DOHH2 (cell line): ENCODE data around the gene FARS2.

Source experiments
- H3F3A ChIP-seq: fragments of 200-600 bp; sonication (generic), shearing (Covaris generic); 2 replicates; pipeline ENCODE4 v1.6.0; 2016; ENCODE audit warnings: antibody characterized with exemption, mild to moderate bottlenecking; ENCODE audit not compliant: control insufficient read depth, insufficient read depth
- H3K27ac ChIP-seq: fragments of 200-600 bp; sonication (generic); 2 replicates; pipeline ENCODE4 v1.5.1; 2014; ENCODE audit warnings: low read depth, mild to moderate bottlenecking, low read length, moderate library complexity
- H3K27me3 ChIP-seq: fragments of 200-600 bp; sonication (generic); 2 replicates; pipeline ENCODE4 v1.6.1; 2014; ENCODE audit warnings: mild to moderate bottlenecking, low read length, mixed read lengths; ENCODE audit not compliant: control insufficient read depth
- H3K36me3 ChIP-seq: fragments of 200-600 bp; sonication (generic); 2 replicates; pipeline ENCODE4 v1.6.1; 2014; ENCODE audit warnings: mild to moderate bottlenecking, low read length, moderate library complexity, mixed read lengths; ENCODE audit not compliant: control insufficient read depth
- H3K4me1 ChIP-seq: fragments of 200-600 bp; sonication (generic); 2 replicates; pipeline ENCODE4 v1.6.1; 2014; ENCODE audit warnings: mild to moderate bottlenecking, low read length, mixed read lengths; ENCODE audit not compliant: control insufficient read depth
- H3K4me2 ChIP-seq: fragments of 200-600 bp; sonication (generic); 2 replicates; pipeline ENCODE4 v1.6.0; 2014; ENCODE audit warnings: mild to moderate bottlenecking, low read length, moderate library complexity
- H3K4me3 ChIP-seq: fragments of 200-600 bp; sonication (generic); 2 replicates; pipeline ENCODE4 v1.5.1; 2014; ENCODE audit warnings: mild to moderate bottlenecking, low read length, mixed read lengths
- H3K79me2 ChIP-seq: fragments of 200-600 bp; sonication (generic); 2 replicates; pipeline ENCODE4 v1.6.1; 2014; ENCODE audit warnings: mild to moderate bottlenecking, low read length, mixed read lengths; ENCODE audit not compliant: control insufficient read depth
- H3K9me2 ChIP-seq: fragments of 200-600 bp; sonication (generic); replicated peaks from 2 replicates; pipeline ENCODE4 v1.6.1; 2014; ENCODE audit warnings: mild to moderate bottlenecking, low read length, mixed read lengths; ENCODE audit not compliant: control insufficient read depth
- H3K9me3 ChIP-seq: fragments of 200-600 bp; sonication (generic); 2 replicates; pipeline ENCODE4 v1.6.1; 2014; ENCODE audit warnings: antibody characterized with exemption, low read length, mixed read lengths; ENCODE audit not compliant: control insufficient read depth, insufficient read depth
- H4K20me1 ChIP-seq: fragments of 200-600 bp; sonication (generic); 2 replicates; pipeline ENCODE4 v1.6.0; 2014; ENCODE audit warnings: low read depth, mild to moderate bottlenecking, antibody characterized with exemption, low read length, moderate library complexity; ENCODE audit not compliant: control insufficient read depth, insufficient read depth
- CTCF ChIP-seq: fragments of 200-600 bp; sonication (generic); IDR thresholded peaks from one replicate; pipeline ENCODE4 v1.5.1; 2014; ENCODE audit warnings: antibody characterized with exemption, mild to moderate bottlenecking, low read depth, low read length; ENCODE audit not compliant: poor library complexity, severe bottlenecking
- EZH2phosphoT487 ChIP-seq: fragments of 200-600 bp; sonication (generic); IDR thresholded peaks from 2 replicates; pipeline ENCODE4 v1.6.1; 2017; ENCODE audit warnings: borderline replicate concordance, mild to moderate bottlenecking, antibody characterized with exemption, low read length, moderate library complexity, mixed read lengths

FARS2 gene

DNA sequence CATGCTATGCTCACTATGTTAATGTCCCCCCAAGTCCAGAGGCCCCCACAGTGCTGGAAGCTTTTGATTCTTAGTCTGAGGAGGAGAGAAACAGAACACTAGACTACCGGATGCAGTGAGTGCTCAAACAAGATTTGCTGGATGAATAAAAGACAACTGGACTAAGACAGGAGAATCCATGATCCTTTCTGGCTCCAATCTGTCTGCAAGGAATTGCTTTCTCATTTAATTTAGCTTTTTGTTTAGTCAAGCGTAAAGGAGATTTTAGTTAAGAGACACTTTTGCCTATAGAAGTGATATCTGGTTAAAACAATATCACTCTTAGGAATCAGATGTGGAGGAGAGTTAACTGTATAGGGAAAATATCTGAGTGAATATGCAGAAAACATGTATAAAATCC lies 14.1 kb upstream of the FARS2 start:
- H3K27ac ChIP-seq = no peak overlapping the region
- H3K27me3 ChIP-seq = no peaks in the 10 kb centered on the region
- peaks cover 49% of the 10 kb centered on the region for H3K79me2 ChIP-seq
- no peaks in the 10 kb centered on the region for H3K9me3 ChIP-seq
- H3F3A ChIP-seq = no peaks in the 10 kb centered on the region
- H3K4me3 ChIP-seq = no peak overlapping the region
- no peaks in the 10 kb centered on the region for H3K9me2 ChIP-seq
- H3K4me1 ChIP-seq = no peaks in the 10 kb centered on the region
- TF ChIP-seq EZH2phosphoT487 = no peak
- TF ChIP-seq CTCF = no peak
- peaks cover under 1% of the 10 kb centered on the region; the same call in 1 of the 2 replicates for H3K36me3 ChIP-seq
- H4K20me1 ChIP-seq = peaks cover 5% of the 10 kb centered on the region
- no peak overlapping the region for H3K4me2 ChIP-seq

GRCh38 chr6:5248302-5249098 lies 12.8 kb upstream of the FARS2 start:
- Histone ChIP-seq H3K27me3 (no peaks in the 10 kb centered on the region), H3K9me3 (no peaks in the 10 kb centered on the region), H3K27ac (no peak overlapping the region), H3F3A (no peaks in the 10 kb centered on the region), H3K4me2 (no peak overlapping the region), H4K20me1 (peaks cover 5% of the 10 kb centered on the region), H3K36me3 (peaks cover 12% of the 10 kb centered on the region), H3K4me3 (no peak overlapping the region), H3K4me1 (no peaks in the 10 kb centered on the region), H3K79me2 (peaks cover 58% of the 10 kb centered on the region), H3K9me2 (no peaks in the 10 kb centered on the region)
- TF ChIP-seq EZH2phosphoT487 (no peak), CTCF (no peak)

DNA sequence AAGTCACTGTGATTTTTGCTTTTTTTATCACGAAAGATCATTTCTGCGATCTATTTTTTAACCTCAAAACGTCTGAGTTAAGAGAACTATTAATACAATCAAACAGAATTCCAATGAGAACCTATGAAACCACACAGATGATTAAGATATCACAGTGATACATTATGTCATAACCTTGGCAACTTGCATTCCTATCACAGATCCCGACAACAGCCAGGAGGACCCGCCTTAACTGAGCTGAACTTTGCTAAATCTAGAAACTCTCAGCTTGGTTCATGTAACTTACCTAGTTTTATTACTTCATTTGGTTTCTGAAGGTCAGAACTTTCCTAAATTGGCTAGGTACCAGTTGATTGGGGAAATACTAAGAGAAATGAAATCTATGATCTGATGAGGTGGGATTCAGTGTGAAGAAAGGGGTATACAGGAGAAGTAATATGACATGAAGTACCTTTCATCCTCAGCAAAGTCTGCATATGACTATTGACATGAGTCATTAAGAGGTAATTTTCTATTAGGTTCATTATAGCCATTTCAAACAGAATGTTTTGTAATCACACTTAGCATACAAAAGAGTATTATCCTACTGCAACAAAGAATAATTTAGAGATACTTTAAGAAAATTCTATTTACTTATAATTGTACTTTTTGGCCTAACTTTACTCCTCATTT lies 11.7 kb upstream of the FARS2 start:
- Histone ChIP-seq H3K27ac (no peak overlapping the region), H3K9me2 (no peaks in the 10 kb centered on the region), H3K4me2 (no peak overlapping the region), H3K79me2 (peaks cover 59% of the 10 kb centered on the region), H3K9me3 (no peaks in the 10 kb centered on the region), H3K4me3 (no peak overlapping the region), H3F3A (no peaks in the 10 kb centered on the region), H3K4me1 (no peaks in the 10 kb centered on the region), H3K36me3 (peaks cover 17% of the 10 kb centered on the region), H4K20me1 (peaks cover 5% of the 10 kb centered on the region), H3K27me3 (no peaks in the 10 kb centered on the region)
- TF ChIP-seq CTCF (no peak), EZH2phosphoT487 (no peak)
